ENCODE results near the gene AHRR.
A peak's percentile ranks its signal among the peaks of the same experiment; 100 is the strongest.
"Not testable (repeated sequence)": the region's sequence is repeated elsewhere in the genome, so short reads cannot be mapped to it uniquely, and the experiment has no call there.

Gene AHRR

GRCh38 chr5:378301-378891 is 56.9 kb downstream of the AHRR start:
- in situ Hi-C loops (cut with HindIII; ENCODE audit: low sequenced_read_pairs) = no loop called here
- TF ChIP-seq, protein P1, sequence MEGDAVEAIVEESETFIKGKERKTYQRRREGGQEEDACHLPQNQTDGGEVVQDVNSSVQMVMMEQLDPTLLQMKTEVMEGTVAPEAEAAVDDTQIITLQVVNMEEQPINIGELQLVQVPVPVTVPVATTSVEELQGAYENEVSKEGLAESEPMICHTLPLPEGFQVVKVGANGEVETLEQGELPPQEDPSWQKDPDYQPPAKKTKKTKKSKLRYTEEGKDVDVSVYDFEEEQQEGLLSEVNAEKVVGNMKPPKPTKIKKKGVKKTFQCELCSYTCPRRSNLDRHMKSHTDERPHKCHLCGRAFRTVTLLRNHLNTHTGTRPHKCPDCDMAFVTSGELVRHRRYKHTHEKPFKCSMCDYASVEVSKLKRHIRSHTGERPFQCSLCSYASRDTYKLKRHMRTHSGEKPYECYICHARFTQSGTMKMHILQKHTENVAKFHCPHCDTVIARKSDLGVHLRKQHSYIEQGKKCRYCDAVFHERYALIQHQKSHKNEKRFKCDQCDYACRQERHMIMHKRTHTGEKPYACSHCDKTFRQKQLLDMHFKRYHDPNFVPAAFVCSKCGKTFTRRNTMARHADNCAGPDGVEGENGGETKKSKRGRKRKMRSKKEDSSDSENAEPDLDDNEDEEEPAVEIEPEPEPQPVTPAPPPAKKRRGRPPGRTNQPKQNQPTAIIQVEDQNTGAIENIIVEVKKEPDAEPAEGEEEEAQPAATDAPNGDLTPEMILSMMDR (IDR thresholded peaks at IDR 0.05; ENCODE audit: low read depth, low read length) = no peak
- H3K4me3 ChIP-seq (ENCODE audit: low read depth, low read length) = no peak overlapping the region
- peak; percentile 62 for DNase-seq (ENCODE audit: low read depth, low spot score)

DNA sequence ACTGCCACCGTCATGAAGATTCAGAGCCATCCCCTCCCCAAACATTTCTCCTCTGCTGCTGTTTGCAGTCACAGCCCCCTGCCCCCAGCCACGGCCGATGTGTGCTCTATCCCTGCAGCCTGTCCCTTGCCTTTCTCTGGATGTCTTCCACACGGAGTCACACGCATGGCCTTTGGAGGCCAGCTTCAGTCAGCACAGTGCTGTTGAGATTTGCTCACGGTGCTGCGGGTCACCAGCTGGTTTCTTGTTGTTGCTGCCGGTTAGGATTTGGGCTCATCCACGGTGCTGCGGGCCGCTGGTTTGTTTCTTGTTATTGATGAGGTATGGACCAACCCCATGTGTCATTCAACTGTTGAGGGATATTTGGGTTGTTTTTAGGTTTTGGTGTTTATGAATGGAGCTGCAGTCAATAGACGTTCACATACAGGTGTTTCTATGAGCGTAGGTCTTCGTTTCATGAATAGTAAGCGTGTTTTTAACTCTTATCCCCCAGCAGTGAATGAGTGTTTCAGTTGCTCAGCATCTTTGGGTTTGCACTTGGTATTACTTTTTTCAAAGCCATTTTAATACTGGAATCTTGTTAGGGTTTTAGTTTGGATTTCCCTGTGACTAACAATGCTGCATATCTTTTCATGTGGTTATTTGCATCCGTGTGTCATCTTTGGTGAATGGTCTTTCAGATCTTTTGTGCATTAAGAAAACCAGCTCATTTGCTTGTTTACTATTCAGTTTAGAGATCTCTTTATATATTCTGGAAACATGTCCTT is 57.6 kb downstream of the AHRR start:
- peak; percentile 48 for DNase-seq (ENCODE audit: low read depth, low spot score)
- no peak overlapping the region for H3K4me3 ChIP-seq (ENCODE audit: low read depth, low read length)
- TF ChIP-seq, protein P1 (IDR thresholded peaks at IDR 0.05; ENCODE audit: low read depth, low read length) = no peak
- in situ Hi-C loops (cut with HindIII; ENCODE audit: low sequenced_read_pairs) = no loop called here

GRCh38 chr5:380701-381309 is 59.3 kb downstream of the AHRR start:
- TF ChIP-seq, protein P1 (IDR thresholded peaks at IDR 0.05; ENCODE audit: low read depth, low read length) = no peak
- no peak for DNase-seq (ENCODE audit: low read depth, low spot score)
- no peak overlapping the region for H3K4me3 ChIP-seq (ENCODE audit: low read depth, low read length)
- in situ Hi-C loops (cut with HindIII; ENCODE audit: low sequenced_read_pairs) = no loop called here

DNA sequence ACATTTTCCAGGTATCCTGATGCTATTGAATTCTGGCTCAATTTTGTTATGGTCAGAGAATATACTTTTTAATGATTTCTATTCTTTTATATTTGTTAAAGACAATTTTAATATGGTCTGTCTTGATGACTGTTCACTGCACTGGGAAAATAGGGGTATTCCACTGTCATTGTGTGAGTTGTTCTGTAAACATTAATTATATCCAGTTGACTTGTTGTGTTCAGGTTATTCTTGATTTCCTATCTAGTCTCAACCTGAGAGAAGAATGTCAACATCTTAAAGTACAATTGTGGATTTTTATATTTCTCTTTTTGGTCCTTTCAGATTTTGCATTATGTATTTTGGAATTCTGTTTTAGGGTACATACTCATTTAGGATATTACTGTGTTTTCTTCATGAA is 61.6 kb downstream of the AHRR start:
- no peak overlapping the region for H3K4me3 ChIP-seq (ENCODE audit: low read depth, low read length)
- TF ChIP-seq, protein P1 (IDR thresholded peaks at IDR 0.05; ENCODE audit: low read depth, low read length) = no peak
- no peak for DNase-seq (ENCODE audit: low read depth, low spot score)
- in situ Hi-C loops (cut with HindIII; ENCODE audit: low sequenced_read_pairs) = no loop called here

DNA sequence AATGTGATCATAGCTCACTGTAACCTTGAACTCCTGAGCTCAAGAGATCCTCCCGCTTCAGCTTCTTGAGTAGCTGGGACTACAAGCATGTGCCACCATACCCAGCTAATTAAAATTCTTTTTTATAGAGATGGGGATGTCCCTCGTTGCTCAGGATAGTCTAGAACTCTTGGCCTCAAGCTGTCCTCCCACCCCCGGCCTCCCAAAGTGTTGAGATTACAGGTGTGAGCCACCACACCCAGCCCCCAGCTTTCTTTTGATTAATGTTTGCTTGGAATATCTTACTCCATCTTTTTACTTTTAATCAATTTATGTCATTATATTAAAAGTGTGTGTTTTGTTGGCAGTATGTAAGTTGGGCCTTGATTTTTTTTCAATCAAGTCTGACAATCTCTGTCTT is 62.1 kb downstream of the AHRR start:
- DNase-seq (ENCODE audit: low read depth, low spot score) = no peak
- in situ Hi-C loops (cut with HindIII; ENCODE audit: low sequenced_read_pairs) = no loop called here
- TF ChIP-seq, protein P1 (IDR thresholded peaks at IDR 0.05; ENCODE audit: low read depth, low read length) = no peak
- H3K4me3 ChIP-seq (ENCODE audit: low read depth, low read length) = no peak overlapping the region

- DNase-seq (ENCODE audit: low read depth, low spot score); in situ Hi-C loops (cut with HindIII; ENCODE audit: low sequenced_read_pairs): not testable (repeated sequence)
These were observed 63.1 kb downstream of the AHRR start for GRCh38 chr5:384576-384975.

DNA sequence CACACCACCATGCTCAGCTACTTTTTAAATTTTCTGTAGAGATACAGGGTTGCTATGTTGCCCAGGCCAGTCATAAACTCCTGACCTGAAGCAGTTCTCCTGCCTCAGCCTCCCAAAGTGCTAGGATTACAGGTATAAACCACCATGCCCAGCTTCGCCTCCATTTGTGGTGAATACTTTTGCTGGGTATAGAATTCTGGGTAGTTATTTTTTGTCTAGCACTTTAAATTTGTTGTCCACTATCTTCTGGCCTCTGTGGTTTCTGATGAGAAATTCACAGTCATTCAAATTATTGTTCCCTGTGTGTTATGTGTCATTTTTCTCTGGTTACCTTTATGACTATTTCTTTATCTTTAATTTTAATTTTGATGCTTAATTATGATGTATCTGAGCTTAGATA is 63.8 kb downstream of the AHRR start:
- H3K4me3 ChIP-seq (ENCODE audit: low read depth, low read length) = no peak overlapping the region
- DNase-seq (ENCODE audit: low read depth, low spot score) = no peak
- TF ChIP-seq, protein P1 (IDR thresholded peaks at IDR 0.05; ENCODE audit: low read depth, low read length) = no peak
- in situ Hi-C loops (cut with HindIII; ENCODE audit: low sequenced_read_pairs) = no loop called here

More at GRCh38 chr5:384576-384975, 63.1 kb downstream of the AHRR start:
- not testable (repeated sequence) for H3K4me3 ChIP-seq (ENCODE audit: low read depth, low read length)

All from astrocyte of the spinal cord (primary cell).